Epithelial cell of proximal tubule (primary cell): ENCODE data around the gene CDK5RAP2. TPM values are rescaled to one million over a fixed set of nuclear protein-coding genes. Genes with fewer than 3 reads are reported as not detected.
"Not testable (repeated sequence)": the region's sequence is repeated elsewhere in the genome, so short reads cannot be mapped to it uniquely, and the experiment has no call there.

Experiments
- DNase-seq: peaks from one replicate; pipeline ENCODE4 v3.0.0-alpha.2; 2011; ENCODE audit warnings: low read depth
- H3K4me3 ChIP-seq: 2 replicates; pipeline ENCODE4 v1.5.1; 2011; ENCODE audit warnings: low read depth, mild to moderate bottlenecking, low read length
- total RNA-seq: library from RNA; depleted of rRNA; stranded (reverse); fragments of >200 nt; gene quantifications from 2 replicates; pipeline ENCODE4 v1.2.3, GENCODE V29; 2015
- TF ChIP-seq, protein P1 (sequence below): conservative IDR thresholded peaks from 2 replicates; pipeline ENCODE4 v1.5.1; 2012; ENCODE audit warnings: low read depth, mild to moderate bottlenecking, low read length

The CDK5RAP2 gene
- total RNA-seq, 1 donor from 2014 or later = 38.7 TPM

DNA sequence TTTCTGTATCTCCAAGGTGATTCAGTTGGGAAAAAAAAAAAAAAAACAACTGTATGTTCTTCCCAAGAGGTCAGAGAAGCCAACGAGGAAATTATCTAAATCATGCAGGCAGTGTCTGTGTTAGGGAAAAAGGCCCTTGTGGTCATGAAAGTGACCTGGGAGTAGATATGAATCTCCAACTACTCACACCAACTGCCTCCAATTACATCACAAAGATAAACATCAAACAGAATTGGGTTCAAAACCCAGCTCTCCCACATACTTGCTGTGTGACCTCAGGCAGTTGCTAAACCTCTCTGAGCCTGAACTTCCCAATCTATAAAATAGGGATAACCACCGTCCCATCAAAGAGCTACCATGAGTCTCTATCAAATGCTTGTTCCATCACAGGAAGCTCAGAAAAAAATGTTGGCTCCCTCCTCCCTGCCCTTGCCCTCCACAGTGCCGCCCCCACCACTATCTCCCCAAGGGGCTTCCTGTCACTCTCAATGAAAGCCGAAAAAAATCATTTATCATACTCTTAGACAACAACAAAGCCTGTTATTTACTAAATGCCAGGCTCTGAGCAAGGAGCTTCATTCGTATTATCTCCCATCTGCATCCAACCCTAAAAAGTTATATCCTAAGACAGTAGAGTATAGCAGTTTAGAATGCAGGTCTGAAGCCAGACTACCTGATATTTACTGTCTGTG, 42.9 kb downstream of the CDK5RAP2 start:
- H3K4me3 ChIP-seq = no peak overlapping the region
- no peak for DNase-seq
- TF ChIP-seq, protein P1, sequence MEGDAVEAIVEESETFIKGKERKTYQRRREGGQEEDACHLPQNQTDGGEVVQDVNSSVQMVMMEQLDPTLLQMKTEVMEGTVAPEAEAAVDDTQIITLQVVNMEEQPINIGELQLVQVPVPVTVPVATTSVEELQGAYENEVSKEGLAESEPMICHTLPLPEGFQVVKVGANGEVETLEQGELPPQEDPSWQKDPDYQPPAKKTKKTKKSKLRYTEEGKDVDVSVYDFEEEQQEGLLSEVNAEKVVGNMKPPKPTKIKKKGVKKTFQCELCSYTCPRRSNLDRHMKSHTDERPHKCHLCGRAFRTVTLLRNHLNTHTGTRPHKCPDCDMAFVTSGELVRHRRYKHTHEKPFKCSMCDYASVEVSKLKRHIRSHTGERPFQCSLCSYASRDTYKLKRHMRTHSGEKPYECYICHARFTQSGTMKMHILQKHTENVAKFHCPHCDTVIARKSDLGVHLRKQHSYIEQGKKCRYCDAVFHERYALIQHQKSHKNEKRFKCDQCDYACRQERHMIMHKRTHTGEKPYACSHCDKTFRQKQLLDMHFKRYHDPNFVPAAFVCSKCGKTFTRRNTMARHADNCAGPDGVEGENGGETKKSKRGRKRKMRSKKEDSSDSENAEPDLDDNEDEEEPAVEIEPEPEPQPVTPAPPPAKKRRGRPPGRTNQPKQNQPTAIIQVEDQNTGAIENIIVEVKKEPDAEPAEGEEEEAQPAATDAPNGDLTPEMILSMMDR = no peak

DNA sequence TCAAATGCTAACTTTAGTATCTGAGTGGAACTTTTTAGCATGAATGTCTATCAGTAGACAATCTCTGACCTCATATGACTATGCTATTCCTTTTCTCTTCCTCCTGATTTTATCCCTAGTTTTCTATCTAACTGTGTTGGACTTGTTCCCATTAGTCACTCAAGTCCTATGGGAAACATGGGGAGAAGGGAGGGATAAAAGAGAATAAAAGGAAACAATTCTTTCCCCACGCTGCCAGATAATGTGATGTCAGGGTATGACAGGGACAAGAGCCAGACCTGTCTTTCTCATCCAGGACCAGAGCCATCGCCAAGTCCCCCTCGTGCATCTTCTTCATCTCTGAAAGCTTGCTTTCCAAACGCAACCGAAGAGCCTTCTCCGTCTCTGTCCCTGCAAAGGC, 43.9 kb downstream of the CDK5RAP2 start:
- no peak for DNase-seq
- H3K4me3 ChIP-seq = no peak overlapping the region
- TF ChIP-seq, protein P1 = no peak

DNA sequence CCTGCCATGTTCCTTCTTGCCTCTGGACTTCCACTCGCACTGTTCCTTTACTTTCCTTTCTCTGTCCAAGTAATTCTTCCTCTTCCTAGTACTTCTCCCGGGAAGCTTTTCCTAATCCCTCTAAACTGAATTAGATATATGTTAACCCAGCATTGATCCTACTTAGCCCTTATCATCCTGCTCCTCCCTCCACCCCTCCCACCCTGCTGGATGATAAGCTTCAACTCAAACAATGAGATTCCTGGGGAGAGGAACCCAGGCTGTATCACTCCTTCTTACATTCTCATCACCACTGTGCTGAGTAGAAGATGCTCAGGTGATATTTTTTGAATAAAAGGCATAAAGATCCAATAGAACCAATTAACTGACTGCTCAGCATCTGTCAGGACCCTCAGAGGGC, 45.7 kb downstream of the CDK5RAP2 start:
- DNase-seq = no peak
- TF ChIP-seq, protein P1 = no peak
- H3K4me3 ChIP-seq = no peak overlapping the region

DNA sequence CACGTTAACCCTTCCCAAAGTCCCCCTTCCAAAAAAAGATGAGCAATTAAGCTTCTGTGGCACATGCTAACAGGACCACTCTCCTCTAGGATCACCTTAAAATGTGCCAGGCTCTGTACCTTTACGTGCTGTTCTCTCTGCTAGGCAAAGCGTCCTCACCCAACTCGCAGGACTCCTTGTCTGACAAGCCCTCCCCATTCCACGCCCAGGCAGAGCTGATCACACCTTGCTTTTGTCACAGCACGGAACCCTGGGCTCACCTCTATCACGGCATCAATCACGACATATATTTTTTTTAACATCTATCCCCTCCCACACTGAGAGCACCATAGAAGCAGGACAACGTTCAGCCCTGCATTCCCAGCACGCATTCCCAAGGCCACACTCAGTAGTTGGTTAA, 47.1 kb downstream of the CDK5RAP2 start:
- TF ChIP-seq, protein P1 = no peak
- no peak overlapping the region for H3K4me3 ChIP-seq
- DNase-seq = no peak

DNA sequence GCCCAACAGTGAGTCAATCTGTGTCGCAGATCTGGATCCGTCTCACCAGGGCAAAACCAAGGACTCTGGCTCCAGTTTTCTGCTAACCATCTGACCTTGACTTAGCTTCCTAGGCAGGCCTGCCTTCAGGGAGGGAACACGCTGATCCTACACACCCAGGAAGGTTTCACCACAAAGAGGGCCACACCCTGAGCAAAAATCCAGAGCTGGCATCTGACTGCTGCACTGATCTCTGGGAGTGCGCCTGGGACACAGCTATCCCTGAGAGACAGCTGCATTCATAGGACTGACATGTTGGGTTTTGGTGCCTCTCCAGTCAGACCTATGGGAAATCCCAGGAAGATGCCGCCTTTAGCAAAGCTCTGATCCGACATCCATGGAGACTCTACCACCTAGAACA, 47.5 kb downstream of the CDK5RAP2 start:
- H3K4me3 ChIP-seq = no peak overlapping the region
- TF ChIP-seq, protein P1 = no peak
- no peak for DNase-seq

DNA sequence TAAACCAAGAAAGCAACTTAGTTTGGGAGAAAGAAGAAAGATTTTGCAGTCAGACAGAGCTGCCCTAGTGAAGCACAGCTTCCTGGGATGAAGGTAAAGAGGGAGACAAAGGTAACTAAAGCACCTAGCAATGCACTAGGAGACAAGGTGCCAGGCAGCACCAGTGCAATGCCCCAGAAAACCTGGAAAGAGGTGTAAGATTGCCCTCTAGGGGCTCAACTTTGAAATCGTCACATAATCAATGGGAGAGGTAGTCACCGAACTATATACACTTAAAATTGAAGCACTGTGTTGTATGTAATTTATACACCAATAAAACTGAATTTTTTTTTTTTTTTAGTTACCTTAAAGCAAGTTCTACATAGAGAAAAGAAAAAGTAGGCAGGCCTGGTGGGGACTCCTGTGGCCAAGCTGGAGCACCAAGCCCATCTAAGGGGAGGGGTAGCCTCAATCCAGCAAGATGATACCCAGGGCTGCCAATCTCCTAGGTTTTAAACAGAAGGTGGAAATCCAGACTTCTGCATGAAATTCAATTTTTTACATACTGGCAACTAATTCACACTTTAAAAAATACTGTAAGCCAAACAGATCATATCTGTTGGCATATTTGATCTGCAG, 48.2 kb downstream of the CDK5RAP2 start:
- H3K4me3 ChIP-seq = no peak overlapping the region
- TF ChIP-seq, protein P1 = peak; percentile 69
- DNase-seq = peak; percentile 4

DNA sequence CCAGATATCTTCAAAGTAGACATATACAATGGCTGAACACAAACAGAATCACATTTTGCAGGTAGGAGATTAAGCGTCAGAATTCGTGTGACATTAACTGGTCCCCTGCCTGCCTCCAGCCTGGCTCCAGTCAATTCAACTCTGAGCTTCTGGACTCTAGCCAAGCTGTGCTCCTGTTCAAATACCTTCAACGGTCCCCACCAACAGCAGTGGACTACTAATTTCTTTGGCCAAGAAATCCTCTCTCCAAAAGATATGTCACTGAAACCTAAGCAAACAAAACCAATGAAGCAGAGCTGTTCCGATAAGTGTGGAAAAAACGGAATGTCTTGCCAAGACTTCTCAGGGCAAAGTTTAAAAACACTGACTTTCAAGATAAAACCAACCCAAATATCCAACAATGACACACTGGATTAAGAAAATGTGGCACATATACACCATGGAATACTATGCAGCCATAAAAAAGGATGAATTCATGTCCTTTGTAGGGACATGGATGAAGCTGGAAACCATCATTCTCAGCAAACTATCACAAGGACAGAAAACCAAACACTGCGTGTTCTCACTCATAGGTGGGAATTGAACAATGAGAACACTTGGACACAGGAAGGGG, 49.6 kb downstream of the CDK5RAP2 start:
- not testable (repeated sequence) for H3K4me3 ChIP-seq, DNase-seq
